Measurements from ENCODE around the gene MYO1C.
A peak's percentile ranks its signal among the peaks of the same experiment; 100 is the strongest.

MYO1C gene

DNA sequence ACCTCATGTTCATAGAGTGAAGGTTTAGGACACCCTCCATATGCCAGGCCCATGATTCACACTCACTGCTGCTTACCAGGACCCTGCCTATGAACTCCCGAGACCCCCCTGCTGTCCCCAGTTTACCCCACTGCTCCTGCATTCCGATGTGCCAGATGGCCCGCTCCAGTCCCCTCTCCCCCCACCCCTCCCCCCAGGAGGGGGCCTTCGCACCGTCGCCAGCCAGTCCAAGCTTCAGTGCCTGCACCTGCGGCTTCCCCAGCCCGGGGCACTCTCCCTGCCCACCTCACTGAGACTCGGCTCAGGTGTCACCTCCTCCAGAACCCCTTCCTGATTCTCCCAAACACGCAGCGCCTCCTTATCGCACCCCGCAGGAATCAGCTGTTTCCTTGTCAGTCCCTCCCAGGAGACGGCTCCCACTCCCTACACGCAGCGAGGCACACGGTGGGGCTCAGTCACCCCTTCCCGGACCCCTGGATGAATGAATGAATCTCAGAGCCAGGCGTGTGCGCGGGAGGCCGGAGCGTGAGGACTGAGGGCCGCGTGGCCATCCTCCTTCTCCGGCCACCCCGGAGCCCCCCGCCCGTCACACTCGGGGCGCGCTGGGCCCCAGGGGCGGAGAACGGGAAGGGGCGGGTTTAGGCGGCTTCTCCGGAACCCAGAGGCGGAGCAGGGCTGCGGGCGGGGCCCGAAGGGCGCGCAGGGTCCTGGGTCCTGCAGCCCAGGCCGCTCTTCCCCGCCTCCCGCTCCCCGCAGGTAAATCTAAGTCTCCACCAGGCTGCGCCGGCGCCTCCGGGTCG, 1.6 kb downstream of the MYO1C start:
- TF ChIP-seq, protein P1, sequence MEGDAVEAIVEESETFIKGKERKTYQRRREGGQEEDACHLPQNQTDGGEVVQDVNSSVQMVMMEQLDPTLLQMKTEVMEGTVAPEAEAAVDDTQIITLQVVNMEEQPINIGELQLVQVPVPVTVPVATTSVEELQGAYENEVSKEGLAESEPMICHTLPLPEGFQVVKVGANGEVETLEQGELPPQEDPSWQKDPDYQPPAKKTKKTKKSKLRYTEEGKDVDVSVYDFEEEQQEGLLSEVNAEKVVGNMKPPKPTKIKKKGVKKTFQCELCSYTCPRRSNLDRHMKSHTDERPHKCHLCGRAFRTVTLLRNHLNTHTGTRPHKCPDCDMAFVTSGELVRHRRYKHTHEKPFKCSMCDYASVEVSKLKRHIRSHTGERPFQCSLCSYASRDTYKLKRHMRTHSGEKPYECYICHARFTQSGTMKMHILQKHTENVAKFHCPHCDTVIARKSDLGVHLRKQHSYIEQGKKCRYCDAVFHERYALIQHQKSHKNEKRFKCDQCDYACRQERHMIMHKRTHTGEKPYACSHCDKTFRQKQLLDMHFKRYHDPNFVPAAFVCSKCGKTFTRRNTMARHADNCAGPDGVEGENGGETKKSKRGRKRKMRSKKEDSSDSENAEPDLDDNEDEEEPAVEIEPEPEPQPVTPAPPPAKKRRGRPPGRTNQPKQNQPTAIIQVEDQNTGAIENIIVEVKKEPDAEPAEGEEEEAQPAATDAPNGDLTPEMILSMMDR (IDR thresholded peaks at IDR 0.05; ENCODE audit: low read depth, low read length, missing control alignments) = no peak
- peak overlapping the region; percentile 71 for H3K4me3 ChIP-seq (replicated peaks; ENCODE audit: low read depth, low read length)
- DNase-seq (ENCODE audit: extremely low read depth, low read depth) = no peak

DNA sequence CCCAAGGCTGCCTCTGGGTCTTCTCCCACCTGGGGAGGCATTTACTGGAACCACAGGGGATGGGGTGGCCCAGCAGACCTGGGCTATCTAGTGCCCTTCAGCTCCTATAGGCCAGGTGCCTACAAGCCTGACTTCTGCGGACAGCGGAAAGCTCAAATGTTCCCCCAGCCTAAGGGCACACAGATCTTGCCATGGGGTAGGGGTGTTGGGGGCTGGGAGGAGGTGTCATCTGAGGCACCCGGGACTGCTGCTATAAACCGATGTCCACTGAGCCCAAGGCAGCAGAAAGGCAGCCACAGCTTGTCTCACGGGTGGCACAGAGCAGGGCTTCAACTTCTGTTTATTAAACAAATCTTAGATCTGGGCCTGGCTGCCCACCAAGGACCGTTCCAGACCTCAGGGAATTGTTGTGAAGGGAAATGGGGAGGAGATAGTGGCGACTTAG, 3.6 kb downstream of the MYO1C start:
- DNase-seq (ENCODE audit: extremely low read depth, low read depth) = no peak
- TF ChIP-seq, protein P1 (IDR thresholded peaks at IDR 0.05; ENCODE audit: low read depth, low read length, missing control alignments) = no peak
- H3K4me3 ChIP-seq (replicated peaks; ENCODE audit: low read depth, low read length) = peak overlapping the region; percentile 34

DNA sequence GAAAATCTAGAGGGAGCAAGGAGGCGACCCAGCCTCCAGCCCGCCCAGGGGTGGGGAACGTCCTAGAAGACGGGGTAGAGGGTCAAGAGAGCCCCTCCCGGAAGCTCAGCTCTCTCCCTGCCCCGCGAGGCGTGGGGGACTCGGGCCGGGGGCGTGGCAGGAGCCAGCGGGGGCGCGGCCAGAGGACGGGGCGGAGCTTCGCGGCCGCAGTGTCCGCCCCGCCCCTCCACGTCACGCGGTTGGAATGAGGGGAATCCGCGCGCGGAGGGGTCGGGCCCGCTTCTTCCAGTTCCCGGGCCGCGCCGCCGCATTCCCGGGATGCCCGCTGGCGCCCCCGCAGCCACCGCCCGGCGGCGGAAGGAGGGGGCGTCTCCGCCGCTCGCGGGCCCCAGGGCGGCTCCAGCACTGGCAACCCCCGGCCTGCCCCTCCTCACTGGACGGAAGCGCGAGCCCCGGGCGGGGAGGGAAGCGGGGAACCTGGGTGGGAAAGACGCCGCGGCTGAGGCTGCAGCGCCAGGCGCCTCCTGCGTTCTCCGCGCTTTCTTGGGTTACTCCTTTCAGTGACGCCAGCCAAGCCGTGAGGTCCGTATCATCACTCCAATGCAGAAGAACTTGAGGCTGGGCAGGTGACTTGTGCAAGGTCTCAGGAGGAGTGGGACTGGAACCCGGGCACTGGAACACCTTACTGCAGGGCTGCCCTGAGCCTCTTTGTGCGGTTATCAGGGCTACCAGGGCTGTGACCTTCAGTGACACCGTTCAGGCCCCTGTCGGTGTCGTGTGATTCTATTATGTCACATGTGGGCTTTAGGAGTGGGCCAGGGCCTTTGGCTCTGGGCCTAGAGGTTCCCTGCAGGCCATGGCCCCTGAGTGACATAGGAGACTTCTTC, 4.3 kb downstream of the MYO1C start:
- TF ChIP-seq, protein P1 (IDR thresholded peaks at IDR 0.05; ENCODE audit: low read depth, low read length, missing control alignments) = no peak
- H3K4me3 ChIP-seq (replicated peaks; ENCODE audit: low read depth, low read length) = peak overlapping the region; percentile 34
- no peak for DNase-seq (ENCODE audit: extremely low read depth, low read depth)

DNA sequence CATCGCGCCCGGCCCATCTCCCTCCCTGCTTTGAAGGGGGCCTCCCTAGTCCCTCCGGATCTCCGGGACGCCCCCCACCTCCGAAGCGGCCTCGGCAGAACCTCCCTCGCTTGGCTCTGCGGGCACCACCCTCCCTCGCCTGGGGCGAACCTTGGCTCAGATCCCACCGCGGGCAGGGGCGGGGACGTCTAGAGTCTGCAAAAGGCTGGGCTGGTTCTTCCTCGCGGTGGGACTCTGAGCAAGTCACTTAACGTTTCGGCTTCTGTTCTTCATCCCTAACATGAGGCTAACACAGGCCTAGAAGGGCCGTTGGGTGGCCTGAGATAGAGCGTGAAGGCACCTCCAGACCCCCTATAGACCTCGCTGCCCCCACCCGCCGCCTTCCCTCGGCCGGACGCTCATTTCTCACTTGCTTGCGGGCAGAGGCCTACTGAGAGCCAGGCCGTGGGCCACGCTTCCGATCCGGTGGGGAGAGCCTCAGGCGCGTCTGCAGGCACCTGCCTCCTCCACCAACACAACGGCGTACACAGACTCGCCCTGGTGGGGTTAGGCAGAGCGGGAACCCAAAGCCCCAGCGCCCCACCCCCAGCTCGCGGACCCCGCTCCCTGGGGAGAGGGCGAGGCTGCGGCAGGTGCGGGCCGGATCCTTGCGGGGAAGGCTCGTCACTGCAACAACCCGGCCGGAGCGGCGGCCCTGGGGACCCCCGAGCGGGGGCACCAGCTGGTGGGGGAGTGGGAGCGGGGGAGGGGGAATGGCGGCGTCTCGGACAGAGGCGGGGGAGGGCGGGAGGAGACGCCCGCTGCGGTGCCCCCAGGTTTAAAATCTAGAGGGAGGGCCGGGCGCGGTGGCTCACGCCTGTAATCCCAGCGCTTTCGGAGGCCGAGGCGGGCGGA, 5.4 kb downstream of the MYO1C start:
- TF ChIP-seq, protein P1 (IDR thresholded peaks at IDR 0.05; ENCODE audit: low read depth, low read length, missing control alignments) = no peak
- peak overlapping the region; percentile 34; the same call in 1 of the 2 replicates for H3K4me3 ChIP-seq (replicated peaks; ENCODE audit: low read depth, low read length)
- no peak for DNase-seq (ENCODE audit: extremely low read depth, low read depth)

DNA sequence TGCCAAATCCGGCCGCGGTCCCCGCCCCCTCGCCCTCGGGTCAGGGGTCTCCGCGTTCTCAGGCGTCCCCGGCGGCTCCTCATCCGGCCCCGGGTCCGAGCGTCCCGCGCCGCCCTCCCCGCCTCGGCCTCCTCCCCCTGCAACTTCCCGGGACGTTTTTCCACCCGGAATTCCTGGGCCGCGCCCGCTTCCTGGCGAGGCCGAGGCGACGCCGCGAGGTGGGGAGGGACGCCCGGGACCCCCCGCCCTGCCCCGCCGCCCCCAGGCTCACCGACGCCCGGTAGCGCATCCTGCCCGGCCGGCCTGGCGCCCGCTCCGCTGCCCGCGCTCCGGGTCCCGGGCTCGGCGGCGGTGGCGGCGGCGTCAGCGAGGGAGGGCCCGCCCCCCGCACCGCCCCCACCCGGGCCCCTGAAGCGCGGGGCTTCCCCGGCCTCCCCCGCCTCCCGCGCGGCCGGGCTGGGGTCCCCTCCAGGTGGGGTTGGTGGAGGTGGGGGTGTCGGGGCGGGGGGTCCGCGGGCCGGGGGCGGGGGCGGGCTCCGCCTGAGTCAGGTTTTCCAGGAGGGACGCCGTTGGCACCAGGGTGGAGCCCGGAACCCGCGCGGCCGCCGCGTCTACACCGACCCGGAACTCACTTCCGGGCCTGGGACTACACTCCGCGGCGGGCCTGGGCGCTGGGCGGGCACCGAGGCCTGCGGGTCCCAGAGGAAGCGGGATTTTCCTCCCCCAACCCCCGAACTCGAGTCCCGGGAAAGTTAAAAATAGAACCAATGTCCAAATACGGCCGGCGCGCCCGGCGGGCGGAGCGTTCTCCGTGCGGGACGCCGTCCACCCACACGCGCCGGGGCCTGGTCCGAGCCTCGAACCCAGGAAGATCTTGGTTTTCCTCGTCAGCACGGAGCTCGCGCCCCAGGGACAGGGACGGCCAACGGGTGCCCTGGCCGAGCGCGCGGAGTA, 6.8 kb downstream of the MYO1C start:
- DNase-seq (ENCODE audit: extremely low read depth, low read depth) = no peak
- peak overlapping the region; percentile 52 for H3K4me3 ChIP-seq (replicated peaks; ENCODE audit: low read depth, low read length)
- TF ChIP-seq, protein P1 (IDR thresholded peaks at IDR 0.05; ENCODE audit: low read depth, low read length, missing control alignments) = no peak

All from HFF-Myc (cell line).